Activated naive CD8-positive, alpha-beta T cell (primary cell): ENCODE measurements around the gene ZNF770.

Experiments
- H3K27ac Mint-ChIP-seq: one replicate; pipeline ENCODE4 v1.8.0; 2021; ENCODE audit warnings: mixed read lengths
- H3K27me3 Mint-ChIP-seq: one replicate; pipeline ENCODE4 v1.8.0; 2021; ENCODE audit warnings: mixed read lengths
- H3K36me3 Mint-ChIP-seq: one replicate; pipeline ENCODE4 v1.8.0; 2021; ENCODE audit warnings: mixed read lengths
- H3K4me1 Mint-ChIP-seq: one replicate; pipeline ENCODE4 v1.8.0; 2021; ENCODE audit warnings: low read depth, mixed read lengths
- H3K4me3 Mint-ChIP-seq: one replicate; pipeline ENCODE4 v1.8.0; 2021; ENCODE audit warnings: mild to moderate bottlenecking, mixed read lengths
- H3K9me3 Mint-ChIP-seq: one replicate; pipeline ENCODE4 v1.8.0; 2021; ENCODE audit warnings: low read depth, mixed read lengths

The ZNF770 gene, protein sequence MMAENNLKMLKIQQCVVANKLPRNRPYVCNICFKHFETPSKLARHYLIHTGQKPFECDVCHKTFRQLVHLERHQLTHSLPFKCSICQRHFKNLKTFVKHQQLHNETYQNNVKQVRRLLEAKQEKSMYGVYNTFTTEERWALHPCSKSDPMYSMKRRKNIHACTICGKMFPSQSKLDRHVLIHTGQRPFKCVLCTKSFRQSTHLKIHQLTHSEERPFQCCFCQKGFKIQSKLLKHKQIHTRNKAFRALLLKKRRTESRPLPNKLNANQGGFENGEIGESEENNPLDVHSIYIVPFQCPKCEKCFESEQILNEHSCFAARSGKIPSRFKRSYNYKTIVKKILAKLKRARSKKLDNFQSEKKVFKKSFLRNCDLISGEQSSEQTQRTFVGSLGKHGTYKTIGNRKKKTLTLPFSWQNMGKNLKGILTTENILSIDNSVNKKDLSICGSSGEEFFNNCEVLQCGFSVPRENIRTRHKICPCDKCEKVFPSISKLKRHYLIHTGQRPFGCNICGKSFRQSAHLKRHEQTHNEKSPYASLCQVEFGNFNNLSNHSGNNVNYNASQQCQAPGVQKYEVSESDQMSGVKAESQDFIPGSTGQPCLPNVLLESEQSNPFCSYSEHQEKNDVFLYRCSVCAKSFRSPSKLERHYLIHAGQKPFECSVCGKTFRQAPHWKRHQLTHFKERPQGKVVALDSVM

DNA sequence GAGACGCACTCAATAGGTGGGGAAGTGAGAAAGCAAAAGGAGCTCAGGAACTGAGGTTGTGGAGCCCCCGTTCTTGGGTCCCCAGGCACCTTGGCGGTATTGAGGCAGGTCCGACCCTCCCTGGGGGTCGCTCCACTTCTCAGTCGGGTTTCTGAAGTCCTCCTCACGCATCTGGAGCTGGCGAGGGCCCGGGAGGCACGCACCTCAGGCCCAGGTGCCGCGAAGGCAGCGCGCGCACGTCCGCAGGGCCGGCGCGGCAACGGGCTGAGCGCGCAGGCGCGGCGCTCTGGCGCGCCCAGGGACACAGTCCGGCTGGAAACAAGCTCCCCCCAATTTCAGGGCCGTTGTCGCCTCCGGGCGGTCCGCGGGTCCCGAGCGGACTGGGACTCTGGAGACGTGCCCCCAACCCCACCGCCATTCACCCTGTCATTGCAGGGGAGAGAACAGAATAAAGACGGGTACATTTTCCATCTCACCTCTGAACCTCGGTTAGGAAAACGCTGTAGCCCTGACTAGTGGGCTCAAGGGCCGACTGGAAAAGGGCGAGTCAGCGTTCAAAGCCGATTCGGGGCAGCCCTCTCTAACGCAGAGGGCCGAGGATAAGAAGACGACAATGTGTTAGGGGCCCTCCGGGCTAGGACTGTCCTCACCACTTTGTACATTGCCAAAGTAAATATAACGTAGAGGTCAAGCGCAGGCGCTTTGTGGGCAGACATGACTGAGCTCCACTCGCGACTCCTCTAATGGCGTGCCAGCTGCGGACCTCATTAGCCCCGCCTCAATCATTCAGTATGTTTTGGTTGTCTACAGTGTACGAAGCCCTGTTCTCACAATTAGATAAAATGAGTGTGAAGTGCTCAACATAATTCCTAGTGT is at the start of gene ZNF770:
TSS of gene ZNF770 (minus strand) at position 261 of the 876 bp plus-strand sequence. CDS start 4,853 bp downstream, outside the sequence.
- H3K27me3 Mint-ChIP-seq, result no peaks in the 10 kb centered on the region
- H3K27ac Mint-ChIP-seq, result peak within 1 kb of the TSS; percentile 99
- no peaks in the 10 kb centered on the region for H3K9me3 Mint-ChIP-seq
- H3K4me3 Mint-ChIP-seq, result peak within 1 kb of the TSS; percentile 98
- H3K4me1 Mint-ChIP-seq, result peaks cover 39% of the 10 kb centered on the region
- H3K36me3 Mint-ChIP-seq, result peaks cover 5% of the 10 kb centered on the region

- H3K9me3 Mint-ChIP-seq, result no peaks in the 10 kb centered on the region
Measured at GRCh38 chr15:35028235-35028984, 40.3 kb upstream of the ZNF770 start.

GRCh38 chr15:35023804-35024203 is 35.7 kb upstream of the ZNF770 start:
- Mint-ChIP-seq H3K36me3 (no peaks in the 10 kb centered on the region), H3K4me3 (no peak overlapping the region), H3K27ac (no peak overlapping the region), H3K27me3 (peaks cover 8% of the 10 kb centered on the region), H3K4me1 (peaks cover 2% of the 10 kb centered on the region), H3K9me3 (no peaks in the 10 kb centered on the region)

More at GRCh38 chr15:35028235-35028984, 40.3 kb upstream of the ZNF770 start:
- Mint-ChIP-seq H3K27ac (no peak overlapping the region), H3K36me3 (no peaks in the 10 kb centered on the region), H3K4me3 (no peak overlapping the region), H3K4me1 (no peaks in the 10 kb centered on the region), H3K27me3 (peaks cover 7% of the 10 kb centered on the region)

DNA sequence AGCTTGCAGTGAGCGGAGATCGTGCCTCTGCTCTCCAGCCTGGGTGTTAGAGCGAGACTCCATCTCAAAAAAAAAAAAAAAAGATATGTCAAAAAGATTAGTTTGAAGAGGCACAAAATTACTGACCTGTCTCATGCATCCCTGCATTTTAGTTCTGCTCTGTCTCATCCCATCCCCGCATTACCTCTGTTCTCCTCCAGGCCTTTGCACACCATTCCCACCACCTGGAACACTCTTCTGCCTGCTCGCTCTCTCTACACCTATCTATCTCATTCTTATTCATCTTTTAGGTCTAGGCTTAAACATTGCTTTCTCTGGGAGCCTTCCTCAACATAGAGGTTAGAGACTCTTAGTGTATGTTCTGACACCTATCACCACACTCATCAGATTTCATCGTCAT is 32.9 kb upstream of the ZNF770 start:
- Mint-ChIP-seq H3K27me3 (peaks cover 9% of the 10 kb centered on the region), H3K9me3 (no peaks in the 10 kb centered on the region), H3K36me3 (no peaks in the 10 kb centered on the region), H3K27ac (no peak overlapping the region), H3K4me1 (peaks cover 2% of the 10 kb centered on the region), H3K4me3 (no peak overlapping the region)

DNA sequence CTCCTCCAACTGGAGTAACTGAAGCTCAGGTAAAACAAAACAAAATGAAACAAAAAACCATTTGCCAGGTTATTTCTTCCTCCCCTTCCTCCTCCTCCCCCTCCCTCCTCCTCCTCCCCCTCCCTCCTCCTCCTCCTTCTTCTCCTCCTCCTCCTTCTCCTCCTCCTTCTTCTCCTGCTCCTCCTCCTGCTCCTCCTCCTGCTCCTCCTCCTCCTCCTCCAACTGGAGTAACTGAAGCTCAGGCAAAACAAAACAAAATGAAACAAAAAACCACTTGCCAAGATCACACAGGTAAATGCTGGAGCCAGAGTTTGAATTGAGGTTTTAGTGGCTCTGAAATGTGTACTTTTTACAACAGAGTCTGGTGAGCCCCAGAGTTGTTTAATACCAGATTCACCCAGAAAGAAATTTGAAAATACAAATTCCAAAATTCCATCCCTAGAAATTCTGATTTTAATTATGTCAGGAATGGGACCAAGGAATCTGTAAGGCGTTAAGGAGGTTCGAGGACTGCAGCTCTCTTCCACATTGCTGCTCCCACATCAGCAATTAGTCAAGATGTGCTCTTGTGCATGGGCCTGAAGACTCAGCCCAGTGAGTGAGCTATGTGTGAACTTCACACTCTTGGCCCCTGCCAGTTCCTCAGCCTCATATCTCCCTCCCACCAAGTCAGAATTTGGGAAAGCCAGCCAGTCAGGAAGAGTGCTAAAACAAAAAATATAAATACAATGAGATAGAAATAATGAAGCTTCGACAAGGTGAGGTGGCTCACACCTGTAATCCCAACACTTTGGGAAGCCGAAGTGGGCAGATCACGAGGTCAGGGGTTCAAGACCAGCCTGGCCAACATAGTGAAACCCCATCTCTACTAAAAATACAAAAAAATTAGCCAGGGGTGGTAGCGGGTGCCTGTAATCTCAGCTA is 31.6 kb upstream of the ZNF770 start:
- Mint-ChIP-seq H3K27me3 (peaks cover 9% of the 10 kb centered on the region), H3K4me1 (peaks cover 2% of the 10 kb centered on the region), H3K36me3 (no peaks in the 10 kb centered on the region), H3K4me3 (no peak overlapping the region), H3K27ac (no peak overlapping the region), H3K9me3 (no peaks in the 10 kb centered on the region)

GRCh38 chr15:35014241-35014640 is 26.2 kb upstream of the ZNF770 start:
- Mint-ChIP-seq H3K4me1 (no peaks in the 10 kb centered on the region), H3K36me3 (no peaks in the 10 kb centered on the region), H3K27ac (no peak overlapping the region), H3K4me3 (no peak overlapping the region), H3K27me3 (peaks cover 4% of the 10 kb centered on the region), H3K9me3 (no peaks in the 10 kb centered on the region)

GRCh38 chr15:35013370-35013769 is 25.3 kb upstream of the ZNF770 start:
- Mint-ChIP-seq H3K4me1 (no peaks in the 10 kb centered on the region), H3K27me3 (peaks cover 4% of the 10 kb centered on the region), H3K27ac (no peak overlapping the region), H3K36me3 (no peaks in the 10 kb centered on the region), H3K9me3 (no peaks in the 10 kb centered on the region), H3K4me3 (no peak overlapping the region)

DNA sequence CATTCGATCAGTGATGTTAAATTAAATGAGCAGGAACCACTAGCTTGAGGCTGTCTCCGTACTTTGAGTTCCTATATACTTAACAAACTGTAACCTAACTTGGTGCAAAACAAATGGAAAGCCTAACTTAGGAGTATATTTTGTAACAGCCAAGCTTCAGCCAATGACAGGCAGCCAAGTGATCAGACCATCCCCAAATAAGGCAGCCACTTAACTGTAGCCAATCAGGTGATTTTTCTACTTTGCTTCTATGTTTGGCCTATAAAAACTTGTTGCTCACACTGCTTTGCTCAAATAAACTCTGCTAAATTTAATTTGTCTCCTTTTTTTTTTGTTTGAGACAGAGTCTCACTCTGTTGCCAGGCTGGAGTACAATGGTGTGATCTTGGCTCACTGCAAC is 19.3 kb upstream of the ZNF770 start:
- no peak overlapping the region for H3K4me3 Mint-ChIP-seq
- no peak overlapping the region for H3K27ac Mint-ChIP-seq
- H3K36me3 Mint-ChIP-seq, result no peaks in the 10 kb centered on the region
- H3K9me3 Mint-ChIP-seq, result no peaks in the 10 kb centered on the region
- no peaks in the 10 kb centered on the region for H3K4me1 Mint-ChIP-seq
- no peaks in the 10 kb centered on the region for H3K27me3 Mint-ChIP-seq

- H3K4me1 Mint-ChIP-seq, result no peaks in the 10 kb centered on the region
- no peaks in the 10 kb centered on the region for H3K9me3 Mint-ChIP-seq
- no peaks in the 10 kb centered on the region for H3K36me3 Mint-ChIP-seq
- no peaks in the 10 kb centered on the region for H3K27me3 Mint-ChIP-seq
- H3K27ac Mint-ChIP-seq, result no peak overlapping the region
- no peak overlapping the region for H3K4me3 Mint-ChIP-seq
Measured at GRCh38 chr15:35005933-35006332, 17.8 kb upstream of the ZNF770 start.

DNA sequence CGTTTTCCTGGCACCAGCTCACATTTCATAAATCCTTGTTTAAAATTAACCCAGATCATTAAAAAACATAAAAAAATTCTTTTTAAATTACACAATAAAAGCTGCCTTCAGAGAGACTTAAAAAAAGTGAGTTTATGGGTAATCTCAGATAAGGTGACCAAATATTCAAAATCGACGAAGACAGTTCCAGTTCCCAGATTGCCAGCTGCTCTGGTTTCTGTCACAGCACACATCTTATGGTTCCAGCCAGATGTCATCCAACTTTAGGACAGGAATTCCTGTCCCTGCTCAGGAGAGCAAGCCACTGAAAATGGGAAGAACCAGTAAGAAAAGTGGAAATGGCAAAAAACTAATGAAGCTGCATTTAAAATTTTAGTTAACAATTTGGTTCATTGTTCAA is 15.8 kb upstream of the ZNF770 start:
- Mint-ChIP-seq H3K9me3 (no peaks in the 10 kb centered on the region), H3K27me3 (peaks cover under 1% of the 10 kb centered on the region), H3K36me3 (no peaks in the 10 kb centered on the region), H3K4me1 (no peaks in the 10 kb centered on the region), H3K4me3 (no peak overlapping the region), H3K27ac (no peak overlapping the region)

DNA sequence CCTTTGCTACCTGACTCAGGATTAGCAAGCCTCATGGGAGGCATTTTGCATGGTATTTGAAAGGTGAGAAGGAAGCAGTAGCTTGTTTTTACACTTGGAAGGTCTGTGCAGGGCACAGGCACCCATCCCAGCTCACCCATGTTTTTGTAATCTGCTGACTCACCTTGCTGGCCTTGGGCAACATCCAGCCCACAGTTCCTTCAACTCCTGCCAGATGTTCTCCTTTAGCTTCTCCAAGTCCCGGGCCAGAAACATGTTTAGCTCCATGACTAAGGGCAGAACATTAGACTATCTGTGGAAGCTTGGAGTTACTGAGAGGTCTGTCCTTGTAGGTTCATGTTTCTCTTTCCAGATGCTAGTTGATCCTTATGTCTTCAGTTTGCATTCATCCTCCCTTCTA is 12.4 kb upstream of the ZNF770 start:
- H3K4me3 Mint-ChIP-seq, result no peak overlapping the region
- H3K27ac Mint-ChIP-seq, result no peak overlapping the region
- no peaks in the 10 kb centered on the region for H3K9me3 Mint-ChIP-seq
- peaks cover 8% of the 10 kb centered on the region for H3K27me3 Mint-ChIP-seq
- peaks cover 2% of the 10 kb centered on the region for H3K36me3 Mint-ChIP-seq
- H3K4me1 Mint-ChIP-seq, result no peaks in the 10 kb centered on the region

DNA sequence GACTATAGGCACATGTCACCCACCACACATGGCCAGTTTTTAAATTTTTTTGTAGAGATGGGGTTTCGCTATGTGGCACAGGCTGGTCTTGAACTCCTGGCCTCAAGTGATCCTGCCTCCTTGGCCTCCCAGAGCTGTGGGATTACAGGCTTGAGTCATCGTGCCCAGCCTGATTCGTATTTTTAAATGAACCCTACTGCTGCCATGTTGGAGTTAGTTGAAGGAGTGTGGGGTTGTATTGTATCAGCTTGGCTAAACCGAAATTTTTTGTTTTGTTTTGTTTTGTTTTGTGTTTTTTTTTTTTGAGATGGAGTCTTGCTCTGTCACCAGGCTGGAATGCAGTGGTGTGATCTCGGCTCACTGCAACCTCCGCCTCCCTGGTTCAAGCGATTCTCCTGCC is 11.8 kb upstream of the ZNF770 start:
- Mint-ChIP-seq H3K9me3 (no peaks in the 10 kb centered on the region), H3K4me3 (no peak overlapping the region), H3K27ac (no peak overlapping the region), H3K36me3 (peaks cover 2% of the 10 kb centered on the region), H3K4me1 (no peaks in the 10 kb centered on the region), H3K27me3 (peaks cover 8% of the 10 kb centered on the region)

DNA sequence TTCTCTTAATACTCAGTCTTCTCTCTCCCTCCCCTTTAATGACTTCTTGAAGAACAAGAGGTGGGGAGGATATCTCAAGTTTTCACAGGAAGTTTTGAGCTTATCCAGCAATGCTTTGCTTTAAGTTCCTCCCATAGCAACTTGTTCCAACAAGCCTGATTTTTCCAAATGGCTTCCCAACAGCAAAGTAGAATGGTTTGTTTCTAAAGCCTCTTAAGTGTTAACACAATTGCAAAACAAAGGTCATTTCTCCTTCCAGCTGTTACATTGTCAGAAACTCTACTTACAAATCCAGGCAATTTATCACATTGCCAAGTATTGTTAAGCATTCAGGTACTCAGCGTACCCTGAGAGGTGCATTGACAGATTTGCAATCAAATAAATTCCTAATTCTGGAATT is 6.8 kb upstream of the ZNF770 start:
- Mint-ChIP-seq H3K4me3 (no peak overlapping the region), H3K27ac (no peak overlapping the region), H3K36me3 (peaks cover 2% of the 10 kb centered on the region), H3K9me3 (no peaks in the 10 kb centered on the region), H3K4me1 (peaks cover 9% of the 10 kb centered on the region), H3K27me3 (peaks cover 8% of the 10 kb centered on the region)
